ENCODE data around the gene COBL.

DNA sequence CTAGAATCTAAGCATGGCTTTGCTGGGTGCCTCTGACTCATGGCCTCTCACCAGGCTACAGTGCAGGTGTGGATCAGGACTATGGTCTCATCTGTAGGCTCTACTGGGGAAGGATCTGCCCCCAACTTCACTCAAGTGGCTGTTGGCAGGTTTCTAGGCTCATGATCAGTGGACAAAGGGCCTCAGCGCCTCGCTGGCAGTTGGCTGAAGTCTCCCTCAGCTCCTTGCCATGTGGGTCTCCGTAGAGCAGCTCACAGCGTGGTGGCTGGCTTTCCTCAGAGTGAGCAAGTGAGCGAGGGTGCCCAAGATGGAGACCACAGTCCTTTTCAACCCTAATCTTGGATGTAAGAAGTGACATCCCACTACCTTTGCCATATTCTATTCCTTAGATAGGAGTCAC lies 238.0 kb downstream of the COBL start:
- no peak for TF ChIP-seq POLR2AphosphoS5 (IDR thresholded peaks at IDR 0.05; ENCODE audit: low read depth, low read length)
- TF ChIP-seq SIN3A (IDR thresholded peaks at IDR 0.05; ENCODE audit: borderline replicate concordance, insufficient read depth, low read length) = no peak

Data from PFSK-1 (cell line).